Measurements from ENCODE around the gene PLEKHO2.

Gene PLEKHO2

GRCh38 chr15:64855205-64855975 lies 13.7 kb downstream of the PLEKHO2 start:
- no peak for DNase-seq (ENCODE audit: low read depth in 2 of 2)

DNA sequence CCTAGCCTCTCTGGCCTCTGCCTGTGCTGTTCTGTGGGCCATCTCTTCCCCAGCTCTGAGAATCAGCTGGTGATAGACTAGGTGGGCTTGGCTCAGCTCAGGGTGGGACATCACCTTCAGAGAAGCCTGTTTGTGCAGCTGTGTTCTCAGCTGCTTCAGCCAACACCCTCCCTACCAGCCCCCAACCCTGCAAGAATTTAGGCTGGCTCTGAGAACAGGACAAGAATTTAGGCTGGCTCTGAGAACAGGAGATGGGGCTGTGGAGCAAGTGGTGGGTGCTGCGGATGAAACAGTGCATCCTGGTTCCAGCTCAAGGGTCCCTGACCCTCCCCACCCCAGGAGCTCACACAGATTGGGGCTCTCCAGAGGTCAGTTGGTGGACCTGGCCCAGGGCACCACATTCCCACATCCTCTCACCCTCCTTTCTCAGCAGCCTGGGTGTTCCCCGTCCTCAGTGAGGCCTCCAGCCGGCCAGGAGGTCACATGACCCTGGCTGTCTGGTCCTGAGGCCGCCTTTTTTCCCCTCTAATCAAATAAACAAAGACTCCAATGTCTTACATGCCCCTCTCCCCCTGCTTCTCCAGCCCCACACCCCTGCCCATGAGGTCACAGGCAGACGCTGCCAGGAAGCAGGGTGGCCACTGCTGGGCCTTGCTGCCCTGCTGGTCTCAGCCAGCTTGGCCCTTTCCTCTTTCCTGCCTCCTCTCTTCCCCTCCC lies 14.9 kb downstream of the PLEKHO2 start:
- DNase-seq (ENCODE audit: low read depth in 2 of 2): no peak

DNA sequence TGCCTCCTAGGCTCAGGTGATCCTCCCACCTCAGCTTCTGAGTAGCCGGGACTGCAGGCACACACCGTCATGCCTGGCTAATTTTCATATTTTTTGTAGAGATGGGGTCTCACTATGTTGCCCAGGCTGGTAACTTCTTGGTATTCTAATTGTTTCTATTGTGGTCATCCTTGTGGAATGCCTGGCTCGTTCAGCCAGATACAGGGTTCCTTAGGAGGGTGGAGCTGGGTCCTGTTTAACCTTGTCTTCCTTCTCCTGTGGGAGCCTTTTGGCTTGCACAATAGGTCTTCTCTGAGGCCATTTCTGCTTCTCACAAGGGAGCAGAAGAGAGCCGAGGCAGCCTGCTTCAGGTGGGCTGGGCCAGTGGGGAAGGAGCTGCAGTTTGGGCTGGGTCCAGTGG lies 15.7 kb downstream of the PLEKHO2 start:
- no peak for DNase-seq (ENCODE audit: low read depth in 2 of 2)

DNA sequence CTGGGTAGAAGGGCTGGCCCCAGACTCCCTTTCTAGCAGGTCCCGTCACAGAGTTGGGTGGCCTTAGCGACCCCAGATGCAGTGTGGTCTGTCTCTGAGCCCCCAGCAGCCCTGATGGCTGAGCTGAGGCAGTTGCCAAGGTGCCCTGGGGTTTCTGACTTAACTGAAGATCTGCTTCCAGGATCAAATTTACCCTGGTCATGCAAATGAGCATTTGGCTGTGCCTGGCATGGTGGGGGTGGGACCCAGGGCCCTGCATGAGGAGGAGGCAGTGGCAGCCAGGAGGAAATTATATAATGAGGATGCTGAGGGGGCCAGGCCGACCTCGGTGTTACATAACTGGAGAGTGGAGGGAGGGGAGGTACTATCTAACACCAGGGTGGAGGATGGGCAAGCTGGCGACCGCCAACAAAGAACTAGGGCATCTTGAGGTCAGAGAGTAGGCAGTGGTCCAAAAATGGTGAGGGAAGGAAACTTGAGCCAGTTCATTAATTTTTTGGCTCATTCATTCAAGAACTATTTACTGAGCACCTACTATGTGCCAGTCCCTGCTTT lies 16.4 kb downstream of the PLEKHO2 start:
- DNase-seq (ENCODE audit: low read depth in 2 of 2): no peak

DNA sequence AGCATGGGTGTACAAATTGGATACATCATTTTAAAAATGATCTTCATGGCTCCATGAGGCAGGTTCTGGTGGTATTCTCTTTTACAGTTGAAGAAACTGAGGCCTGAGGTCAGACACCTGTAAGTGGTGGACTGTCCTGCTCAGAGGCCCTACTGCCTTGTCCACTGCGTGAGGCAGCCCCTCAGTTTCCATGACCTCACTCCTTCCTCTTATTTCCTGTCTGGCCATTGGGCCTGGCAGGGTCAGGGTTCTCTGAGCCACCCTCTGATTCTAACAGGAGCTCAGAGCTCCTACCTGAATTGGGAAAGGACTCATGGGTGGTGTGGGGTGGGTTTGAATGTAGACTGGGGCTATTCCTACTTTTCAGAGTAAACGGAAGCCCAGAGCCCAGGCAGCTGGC lies 17.5 kb downstream of the PLEKHO2 start:
- no peak for DNase-seq (ENCODE audit: low read depth in 2 of 2)

GRCh38 chr15:64861331-64861730 lies 19.6 kb downstream of the PLEKHO2 start:
- no peak for DNase-seq (ENCODE audit: low read depth in 2 of 2)

GRCh38 chr15:64861960-64862359 lies 20.2 kb downstream of the PLEKHO2 start:
- DNase-seq (ENCODE audit: low read depth in 2 of 2): no peak

- DNase-seq (ENCODE audit: low read depth in 2 of 2): no peak
Observed at GRCh38 chr15:64862408-64862807, 20.7 kb downstream of the PLEKHO2 start.

- no peak for DNase-seq (ENCODE audit: low read depth in 2 of 2)
Observed at GRCh38 chr15:64864068-64864467, 22.4 kb downstream of the PLEKHO2 start.

DNA sequence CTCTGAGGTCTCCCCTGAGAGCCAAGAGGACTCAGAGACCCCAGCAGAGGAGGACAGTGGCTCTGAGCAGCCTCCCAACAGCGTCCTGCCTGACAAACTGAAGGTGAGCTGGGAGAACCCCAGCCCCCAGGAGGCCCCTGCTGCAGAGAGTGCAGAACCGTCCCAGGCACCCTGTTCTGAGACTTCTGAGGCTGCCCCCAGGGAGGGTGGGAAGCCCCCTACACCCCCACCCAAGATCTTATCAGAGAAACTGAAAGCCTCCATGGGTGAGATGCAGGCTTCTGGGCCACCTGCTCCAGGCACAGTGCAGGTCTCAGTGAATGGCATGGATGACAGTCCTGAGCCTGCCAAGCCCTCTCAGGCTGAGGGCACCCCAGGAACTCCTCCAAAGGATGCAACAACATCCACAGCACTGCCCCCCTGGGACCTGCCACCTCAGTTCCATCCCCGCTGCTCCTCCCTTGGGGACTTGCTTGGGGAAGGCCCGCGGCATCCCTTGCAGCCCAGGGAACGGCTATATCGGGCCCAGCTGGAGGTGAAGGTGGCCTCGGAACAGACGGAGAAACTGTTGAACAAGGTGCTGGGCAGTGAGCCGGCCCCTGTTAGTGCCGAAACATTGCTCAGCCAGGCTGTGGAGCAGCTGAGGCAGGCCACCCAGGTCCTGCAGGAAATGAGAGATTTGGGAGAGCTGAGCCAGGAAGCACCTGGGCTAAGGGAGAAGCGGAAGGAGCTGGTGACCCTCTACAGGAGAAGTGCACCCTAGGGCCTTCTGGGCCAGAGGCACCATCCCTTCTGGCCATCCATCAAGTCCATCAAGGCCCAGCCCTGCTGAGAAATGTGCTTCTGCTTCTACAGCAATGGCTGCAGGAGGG lies 23.6 kb downstream of the PLEKHO2 start:
- no peak for DNase-seq (ENCODE audit: low read depth in 2 of 2)

GRCh38 chr15:64865998-64866520 lies 24.3 kb downstream of the PLEKHO2 start:
- DNase-seq (ENCODE audit: low read depth in 2 of 2): no peak

DNA sequence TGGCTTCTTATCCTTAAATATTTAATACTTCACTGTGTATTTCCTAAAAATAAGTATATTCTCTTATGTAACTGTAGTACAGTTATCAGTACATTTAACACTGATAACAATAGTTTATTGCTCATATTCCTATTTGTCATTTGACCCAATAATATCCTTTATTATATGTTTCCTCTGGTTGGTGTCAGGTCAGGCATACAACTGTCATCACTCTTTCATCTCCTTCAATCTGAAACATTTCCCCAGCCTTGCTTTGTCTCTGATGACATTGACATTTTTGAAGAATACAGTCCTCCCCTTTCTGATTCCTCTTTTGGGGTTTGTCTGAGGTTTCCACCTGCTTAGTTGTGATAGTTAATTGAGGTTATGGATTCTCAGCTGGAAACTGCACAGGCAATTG lies 27.8 kb downstream of the PLEKHO2 start:
- no peak for DNase-seq (ENCODE audit: low read depth in 2 of 2)

GRCh38 chr15:64870353-64870752 lies 28.6 kb downstream of the PLEKHO2 start:
- no peak for DNase-seq (ENCODE audit: low read depth in 2 of 2)

- no peak for DNase-seq (ENCODE audit: low read depth in 2 of 2)
Observed at GRCh38 chr15:64875641-64876223, 34.0 kb downstream of the PLEKHO2 start.

GRCh38 chr15:64877435-64877834 lies 35.7 kb downstream of the PLEKHO2 start:
- DNase-seq (ENCODE audit: low read depth in 2 of 2): no peak

- no peak for DNase-seq (ENCODE audit: low read depth in 2 of 2)
Observed at GRCh38 chr15:64878705-64879104, 37.0 kb downstream of the PLEKHO2 start.

DNA sequence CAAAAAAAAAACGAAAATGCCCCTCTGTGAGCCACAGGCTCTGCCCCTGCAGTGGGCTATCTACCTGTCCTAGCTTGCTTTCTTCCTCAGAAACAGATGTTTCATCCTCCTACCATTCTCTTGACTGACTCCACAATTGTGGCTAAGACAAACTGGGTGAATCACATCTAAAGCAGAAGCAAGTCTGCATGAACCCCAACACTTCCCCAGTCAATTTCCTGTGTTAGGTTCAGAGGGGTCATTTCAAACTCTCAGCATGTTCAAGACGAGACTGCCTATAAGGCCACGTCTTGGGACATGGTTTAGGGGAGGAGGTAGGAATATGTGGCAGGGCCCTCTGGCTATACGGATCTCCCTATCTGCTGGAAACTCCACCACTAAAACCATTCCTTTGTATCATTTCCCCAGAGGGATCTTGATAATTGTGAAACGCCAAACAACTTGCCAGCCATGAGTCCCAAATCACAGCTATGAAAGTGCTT lies 41.4 kb downstream of the PLEKHO2 start:
- DNase-seq (ENCODE audit: low read depth in 2 of 2): no peak

DNA sequence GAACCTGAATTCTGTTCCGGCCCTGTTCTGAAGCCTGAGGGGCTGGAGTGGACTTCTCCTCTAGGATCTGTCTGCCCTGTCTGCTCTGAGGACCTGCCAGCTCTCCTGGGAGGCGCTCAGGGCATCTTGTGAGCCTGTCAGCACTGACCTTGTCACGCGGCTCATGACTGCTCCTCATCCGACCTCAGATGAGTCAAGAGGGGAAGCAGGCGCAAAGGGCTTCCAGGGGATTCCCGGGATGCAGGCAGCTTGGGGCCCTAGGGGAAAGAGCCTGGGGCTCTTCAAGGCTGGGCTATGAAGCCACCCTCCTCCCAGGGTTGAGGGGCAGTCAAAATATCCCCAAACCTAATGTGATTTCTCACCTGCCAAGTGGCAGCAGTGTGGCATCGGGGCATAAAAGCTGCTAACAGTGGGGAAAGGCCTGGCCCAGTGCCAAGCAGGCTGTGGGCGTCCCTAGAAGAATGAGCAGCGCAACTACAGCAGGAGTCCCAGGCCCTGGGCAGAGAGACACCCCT lies 42.3 kb downstream of the PLEKHO2 start:
- peak in 1 of 2 donors; percentile 45 for DNase-seq (ENCODE audit: low read depth in 2 of 2)

GRCh38 chr15:64884679-64885078 lies 43.0 kb downstream of the PLEKHO2 start:
- DNase-seq (ENCODE audit: low read depth in 2 of 2): no peak

- DNase-seq (ENCODE audit: low read depth in 2 of 2): no peak
Observed at GRCh38 chr15:64888336-64888735, 46.6 kb downstream of the PLEKHO2 start.

GRCh38 chr15:64891561-64891960 lies 49.8 kb downstream of the PLEKHO2 start:
- DNase-seq (ENCODE audit: low read depth in 2 of 2): no peak

Measured in stimulated activated CD8-positive, alpha-beta memory T cell treated with anti-CD3 and anti-CD28 coated beads, Interleukin-7, amount 100 ng/mL, for 1 hour (primary cell).